PC-3 (cell line): ENCODE results near the gene TBXAS1. TPM values are rescaled to one million over a fixed set of nuclear protein-coding genes. Genes with fewer than 3 reads are reported as not detected.

ENCODE experiments used
- ATAC-seq: fragments of 200-7000 bp; cut with Tn5 transposase; 2 replicates; pipeline ENCODE4 v1.9.1; 2020; ENCODE audit warnings: mild to moderate bottlenecking, moderate library complexity
- BruUV-seq: library from RNA; stranded (reverse); fragments of 400-500 nt; replicated peaks from 2 replicates; lab custom pipeline; 2021; lab: Mats Ljungman, UMichigan
- CTCF ChIA-PET: fragments of 300-600 bp; sonication (Branson Sonifier 250); formaldehyde crosslinking; loops from one replicate; lab custom pipeline; 2022; ENCODE audit warnings: antibody characterized with exemption; lab: Charles Lee
- POLR2A ChIA-PET: fragments of 300-600 bp; sonication (Branson Sonifier 250); formaldehyde crosslinking; loops from one replicate; lab custom pipeline; 2022; ENCODE audit warnings: antibody characterized with exemption; ENCODE audit not compliant: unreplicated experiment; lab: Charles Lee
- DNase-seq: peaks from one replicate; pipeline ENCODE4 v3.0.0-alpha.2; 2015
- H2AFZ ChIP-seq: fragments of 300-600 bp; sonication (generic); 2 replicates; pipeline ENCODE4 v1.6.0; 2016; ENCODE audit warnings: antibody characterized with exemption, low read length
- H3F3A ChIP-seq: fragments of 300-600 bp; sonication (generic); one replicate; pipeline ENCODE4 v1.6.0; 2017; ENCODE audit warnings: antibody characterized with exemption, low read length, control low read depth, mild to moderate bottlenecking; ENCODE audit not compliant: unreplicated experiment
- H3K27ac ChIP-seq: fragments of 300-600 bp; sonication (generic); 2 replicates; pipeline ENCODE4 v1.5.1; 2016; ENCODE audit warnings: mild to moderate bottlenecking, low read length
- H3K27me3 ChIP-seq: fragments of 300-600 bp; sonication (generic); 2 replicates; pipeline ENCODE4 v1.6.1; 2016; ENCODE audit warnings: low read length, mixed read lengths
- H3K36me3 ChIP-seq: fragments of 300-600 bp; sonication (generic); 2 replicates; pipeline ENCODE4 v1.6.1; 2016; ENCODE audit warnings: low read depth, mixed run types, low read length, mixed read lengths
- H3K4me1 ChIP-seq: fragments of 300-600 bp; sonication (generic); 2 replicates; pipeline ENCODE4 v1.5.1; 2016; ENCODE audit warnings: low read length; ENCODE audit not compliant: insufficient read depth
- H3K4me2 ChIP-seq: fragments of 300-600 bp; sonication (generic); 2 replicates; pipeline ENCODE4 v1.6.0; 2016; ENCODE audit warnings: low read length
- H3K4me3 ChIP-seq: fragments of 300-600 bp; sonication (generic); 2 replicates; pipeline ENCODE4 v1.5.1; 2016; ENCODE audit warnings: mild to moderate bottlenecking, low read length, mixed read lengths
- H3K79me2 ChIP-seq: fragments of 300-600 bp; sonication (generic); 2 replicates; pipeline ENCODE4 v1.6.1; 2017; ENCODE audit warnings: low read length, mixed read lengths
- H3K9ac ChIP-seq: fragments of 300-600 bp; sonication (generic); 2 replicates; pipeline ENCODE4 v1.6.0; 2016; ENCODE audit warnings: mild to moderate bottlenecking, low read length
- H3K9me2 ChIP-seq: fragments of 300-600 bp; sonication (generic); replicated peaks from 2 replicates; pipeline ENCODE4 v1.6.1; 2016; ENCODE audit warnings: mixed run types, low read length, mixed read lengths
- H3K9me3 ChIP-seq: fragments of 300-600 bp; sonication (generic); 2 replicates; pipeline ENCODE4 v1.6.1; 2016; ENCODE audit warnings: low read length, mixed read lengths
- H4K20me1 ChIP-seq: fragments of 300-600 bp; sonication (generic); 2 replicates; pipeline ENCODE4 v1.6.1; 2016; ENCODE audit warnings: low read length, mixed read lengths
- EZH2 ChIP-seq: fragments of 300-600 bp; sonication (generic); IDR thresholded peaks from one replicate; pipeline ENCODE4 v1.6.1; 2017; ENCODE audit warnings: antibody characterized with exemption, mild to moderate bottlenecking, low read length; ENCODE audit not compliant: unreplicated experiment
- EZH2phosphoT487 ChIP-seq: fragments of 300-600 bp; sonication (generic); IDR thresholded peaks from 2 replicates; pipeline ENCODE4 v1.6.1; 2018; ENCODE audit warnings: mild to moderate bottlenecking, antibody characterized with exemption, low read length, borderline replicate concordance
- intact Hi-C: fragments of 100-400 bp; cut with micrococcal nuclease; formaldehyde crosslinking; loops from 2 replicates; pipeline ENCODE4 v1.9.0; 2023
- total RNA-seq: library from RNA; depleted of rRNA; stranded (reverse); fragments of >200 nt; gene quantifications from 2 replicates; pipeline ENCODE4 v1.2.3, GENCODE V29; 2014
- TF ChIP-seq, protein P1 (sequence below): fragments of 300-600 bp; sonication (generic); conservative IDR thresholded peaks from 2 replicates; pipeline ENCODE4 v1.5.1; 2017; ENCODE audit warnings: antibody characterized with exemption, low read depth, mild to moderate bottlenecking, low read length

The TBXAS1 gene
- total RNA-seq, 1 experiment from 2014 or later: 21.8 TPM

DNA sequence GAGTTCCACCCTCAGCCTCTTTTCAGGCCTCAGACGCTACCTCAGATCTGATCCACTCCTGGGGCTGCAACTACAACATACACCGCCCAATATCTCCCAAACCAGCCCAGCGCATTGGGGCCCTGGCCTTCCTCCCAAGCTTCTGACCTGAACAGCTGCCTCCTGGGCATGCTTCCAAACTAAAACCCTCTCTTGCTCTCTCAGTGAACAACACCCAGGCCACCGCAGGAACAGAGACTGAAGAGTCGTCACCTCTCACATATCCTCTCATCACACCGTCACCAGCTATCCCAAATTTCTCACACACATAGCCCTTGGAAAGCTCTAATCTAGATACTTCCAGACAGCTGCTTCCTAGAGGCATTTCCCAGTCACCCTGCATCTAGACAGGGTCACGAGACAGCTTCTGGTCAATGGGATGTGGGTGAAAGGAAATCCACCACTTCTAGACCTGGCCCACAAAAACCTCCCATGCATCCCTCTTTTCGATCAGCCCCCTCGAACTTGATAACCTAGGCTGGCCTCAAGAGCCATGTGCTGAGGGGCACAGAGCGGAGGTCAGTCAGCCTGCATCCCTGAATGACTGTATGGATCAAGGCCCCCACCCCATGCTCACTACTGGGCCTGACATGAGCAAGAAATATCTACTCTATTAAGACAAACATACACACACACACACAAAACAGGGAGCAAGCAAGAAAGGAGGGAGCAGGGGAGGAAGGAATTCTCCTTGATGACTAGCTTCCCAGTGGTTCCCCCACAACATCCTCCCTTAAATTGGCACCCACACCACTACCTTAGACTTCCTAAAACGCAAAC, 231.9 kb downstream of the TBXAS1 start:
- peak overlapping the region; percentile 95 for H3K27ac ChIP-seq
- CTCF ChIA-PET: interaction anchor here (1.5 kb wide), 1 partner anchor 116 kb away, joined by 6 read pairs; no protein-coding TSS in a partner anchor
- TF ChIP-seq, protein P1, sequence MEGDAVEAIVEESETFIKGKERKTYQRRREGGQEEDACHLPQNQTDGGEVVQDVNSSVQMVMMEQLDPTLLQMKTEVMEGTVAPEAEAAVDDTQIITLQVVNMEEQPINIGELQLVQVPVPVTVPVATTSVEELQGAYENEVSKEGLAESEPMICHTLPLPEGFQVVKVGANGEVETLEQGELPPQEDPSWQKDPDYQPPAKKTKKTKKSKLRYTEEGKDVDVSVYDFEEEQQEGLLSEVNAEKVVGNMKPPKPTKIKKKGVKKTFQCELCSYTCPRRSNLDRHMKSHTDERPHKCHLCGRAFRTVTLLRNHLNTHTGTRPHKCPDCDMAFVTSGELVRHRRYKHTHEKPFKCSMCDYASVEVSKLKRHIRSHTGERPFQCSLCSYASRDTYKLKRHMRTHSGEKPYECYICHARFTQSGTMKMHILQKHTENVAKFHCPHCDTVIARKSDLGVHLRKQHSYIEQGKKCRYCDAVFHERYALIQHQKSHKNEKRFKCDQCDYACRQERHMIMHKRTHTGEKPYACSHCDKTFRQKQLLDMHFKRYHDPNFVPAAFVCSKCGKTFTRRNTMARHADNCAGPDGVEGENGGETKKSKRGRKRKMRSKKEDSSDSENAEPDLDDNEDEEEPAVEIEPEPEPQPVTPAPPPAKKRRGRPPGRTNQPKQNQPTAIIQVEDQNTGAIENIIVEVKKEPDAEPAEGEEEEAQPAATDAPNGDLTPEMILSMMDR: no peak
- no peak for TF ChIP-seq EZH2
- no peak for TF ChIP-seq EZH2phosphoT487
- ATAC-seq (no peak), DNase-seq (peak; percentile 26)
- POLR2A ChIA-PET: no interaction called here
- peaks cover 7% of the 10 kb centered on the region for H3F3A ChIP-seq
- peaks cover 14% of the 10 kb centered on the region for H3K36me3 ChIP-seq
- peaks cover 41% of the 10 kb centered on the region for H3K4me1 ChIP-seq
- no TSS peak for BruUV-seq
- peak overlapping the region; percentile 90 for H3K4me2 ChIP-seq
- no peaks in the 10 kb centered on the region for H3K9me3 ChIP-seq
- peak overlapping the region; percentile 80 for H3K4me3 ChIP-seq
- H2AFZ ChIP-seq: peak overlapping the region; percentile 97; the same call in 1 of the 2 replicates
- no peaks in the 10 kb centered on the region for H3K27me3 ChIP-seq
- H3K79me2 ChIP-seq: peaks cover 52% of the 10 kb centered on the region
- peak overlapping the region; percentile 85 for H3K9ac ChIP-seq
- H4K20me1 ChIP-seq: no peaks in the 10 kb centered on the region
- intact Hi-C loops: loop anchor here (5.0 kb wide), 1 partner anchor 266 kb away; no protein-coding TSS in a partner anchor
- H3K9me2 ChIP-seq: no peaks in the 10 kb centered on the region

DNA sequence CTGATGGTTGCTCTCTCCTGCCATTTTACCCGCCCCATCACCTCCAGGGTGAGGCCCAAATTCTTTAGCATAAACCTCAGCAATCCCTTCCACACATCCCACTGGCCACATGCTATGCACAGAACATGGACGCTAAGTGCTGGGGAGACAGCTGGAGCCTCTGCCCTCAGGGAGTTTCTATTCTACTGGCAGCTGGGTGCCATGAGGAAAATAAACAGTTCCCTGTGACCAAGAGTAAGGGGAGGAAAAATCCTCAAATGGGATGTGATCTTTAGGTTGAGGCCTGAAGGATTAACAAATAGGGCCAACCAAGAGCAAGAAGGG, 232.5 kb downstream of the TBXAS1 start:
- CTCF ChIA-PET: no interaction called here
- peak overlapping the region; percentile 85 for H3K9ac ChIP-seq
- peak overlapping the region; percentile 80 for H3K4me3 ChIP-seq

More for the DNA sequence above, 232.5 kb downstream of the TBXAS1 start:
- Histone ChIP-seq H3K4me1 (peaks cover 41% of the 10 kb centered on the region), H3K27ac (peak overlapping the region; percentile 95), H2AFZ (peak overlapping the region; percentile 97), H3K9me2 (no peaks in the 10 kb centered on the region), H3K79me2 (peaks cover 52% of the 10 kb centered on the region), H3F3A (peaks cover 7% of the 10 kb centered on the region), H3K4me2 (peak overlapping the region; percentile 90), H3K9me3 (0 out of 2 replicates have a peak, but pooled peaks cover 3% of the 10 kb centered on the region), H3K27me3 (no peaks in the 10 kb centered on the region), H3K36me3 (peaks cover 11% of the 10 kb centered on the region), H4K20me1 (no peaks in the 10 kb centered on the region)
- BruUV-seq: TSS peak; percentile 33
- POLR2A ChIA-PET: no interaction called here
- DNase-seq (peak; percentile 10), ATAC-seq (no peak)
- TF ChIP-seq, protein P1: no peak
- TF ChIP-seq EZH2: no peak
- TF ChIP-seq EZH2phosphoT487: no peak
- intact Hi-C loops: loop anchor here (5.0 kb wide), 1 partner anchor 266 kb away; no protein-coding TSS in a partner anchor
